Spleen (tissue), 7 donors: ENCODE results near the gene EYA2.

ENCODE experiments used
- POLR2A ChIP-seq, 3 donors: fragments of 450-650 bp; IDR thresholded peaks; one replicate each; pipeline ENCODE4 v1.5.1; 2017; ENCODE audit warnings: antibody characterized with exemption in 3 of 3, mild to moderate bottlenecking in 1 of 3
- TF ChIP-seq, protein P1 (sequence below), 11 experiments: fragments of 200-600 bp in 7 of 11; fragments of 450-650 bp in 4 of 11; sonication (generic) in 4 of 11; IDR thresholded peaks in 8 of 11; conservative IDR thresholded peaks in 3 of 11; 1 replicate in 7 of 11; 2 replicates in 4 of 11; pipeline versions ENCODE4 v1.4.0 to v1.8.0; 2016 to 2021; ENCODE audit warnings: antibody characterized with exemption in 11 of 11, inconsistent platforms in 4 of 11, mild to moderate bottlenecking in 1 of 11
- donor health status: DM: no; HTN: no; CAD: no; lungs with moderate emphysema.
- donor health status: DM: no; HTN: no; CAD: no.
- donor health status: DM: no; HTN: no; CAD: no.

DNA sequence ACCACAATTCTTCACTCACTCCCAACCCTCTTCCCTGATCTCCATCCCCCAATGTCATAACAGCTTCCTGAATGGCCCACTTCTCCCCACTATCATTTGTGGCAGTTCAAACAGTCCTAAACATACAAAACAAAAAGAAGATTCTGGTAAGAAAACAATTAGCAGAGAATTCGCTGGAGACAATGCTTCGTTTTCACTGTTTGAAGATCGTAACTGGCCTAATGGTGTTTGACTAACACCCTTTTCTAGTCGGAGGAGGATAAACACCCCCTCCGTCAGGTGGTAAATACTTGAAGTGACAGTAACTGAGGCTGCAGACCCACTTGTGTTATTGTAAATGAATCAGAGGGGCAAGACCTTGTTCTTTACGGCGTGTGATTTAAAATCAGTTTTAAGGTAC, 3.8 kb downstream of the EYA2 start:
- no peak for TF ChIP-seq POLR2A (IDR thresholded peaks at IDR 0.05)
- TF ChIP-seq, protein P1, sequence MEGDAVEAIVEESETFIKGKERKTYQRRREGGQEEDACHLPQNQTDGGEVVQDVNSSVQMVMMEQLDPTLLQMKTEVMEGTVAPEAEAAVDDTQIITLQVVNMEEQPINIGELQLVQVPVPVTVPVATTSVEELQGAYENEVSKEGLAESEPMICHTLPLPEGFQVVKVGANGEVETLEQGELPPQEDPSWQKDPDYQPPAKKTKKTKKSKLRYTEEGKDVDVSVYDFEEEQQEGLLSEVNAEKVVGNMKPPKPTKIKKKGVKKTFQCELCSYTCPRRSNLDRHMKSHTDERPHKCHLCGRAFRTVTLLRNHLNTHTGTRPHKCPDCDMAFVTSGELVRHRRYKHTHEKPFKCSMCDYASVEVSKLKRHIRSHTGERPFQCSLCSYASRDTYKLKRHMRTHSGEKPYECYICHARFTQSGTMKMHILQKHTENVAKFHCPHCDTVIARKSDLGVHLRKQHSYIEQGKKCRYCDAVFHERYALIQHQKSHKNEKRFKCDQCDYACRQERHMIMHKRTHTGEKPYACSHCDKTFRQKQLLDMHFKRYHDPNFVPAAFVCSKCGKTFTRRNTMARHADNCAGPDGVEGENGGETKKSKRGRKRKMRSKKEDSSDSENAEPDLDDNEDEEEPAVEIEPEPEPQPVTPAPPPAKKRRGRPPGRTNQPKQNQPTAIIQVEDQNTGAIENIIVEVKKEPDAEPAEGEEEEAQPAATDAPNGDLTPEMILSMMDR (IDR thresholded peaks at IDR 0.05 in 8 of 11, conservative IDR thresholded peaks at IDR 0.05 in 3 of 11): no peak
